Cardiac muscle cell (in vitro differentiated cells and primary cell): ENCODE results near the gene ADCY3. TPM values are rescaled to one million over a fixed set of nuclear protein-coding genes. Genes with fewer than 3 reads are reported as not detected.

Experiments used
- DNase-seq, 2 donors: peaks; one replicate each; pipeline versions ENCODE4 v3.0.0 to v3.0.0-alpha.2; 2010 to 2017; ENCODE audit warnings: low read depth in 1 of 2, low spot score in 1 of 2
- H3K27ac ChIP-seq: fragments of 200-600 bp; sonication (generic); 2 replicates; pipeline ENCODE4 v1.5.1; 2016
- H3K27me3 ChIP-seq: fragments of 200-600 bp; sonication (generic); 2 replicates; pipeline ENCODE4 v1.6.0; 2016; ENCODE audit warnings: control low read depth
- H3K36me3 ChIP-seq: fragments of 200-600 bp; sonication (generic); 2 replicates; pipeline ENCODE4 v1.5.1; 2016; ENCODE audit warnings: control low read depth
- H3K4me1 ChIP-seq: fragments of 200-600 bp; sonication (generic); 2 replicates; pipeline ENCODE4 v1.8.1; 2017; ENCODE audit warnings: low read depth, mild to moderate bottlenecking, mixed run types
- H3K4me3 ChIP-seq: fragments of 200-600 bp; sonication (generic); 2 replicates; pipeline ENCODE4 v1.5.1; 2016; ENCODE audit warnings: mild to moderate bottlenecking
- H3K9me3 ChIP-seq: fragments of 200-600 bp; sonication (generic); 2 replicates; pipeline ENCODE4 v1.5.1; 2017; ENCODE audit warnings: low read depth, mild to moderate bottlenecking, control low read depth
- CTCF ChIP-seq: IDR thresholded peaks from 2 replicates; pipeline ENCODE4 v1.5.1; 2012; ENCODE audit warnings: low read depth, mild to moderate bottlenecking, low read length
- polyA plus RNA-seq: library from polyadenylated mRNA; unstranded; fragments of >200 nt; fragmentation: Nextera tagmentation; extraction: Ambion mirVana; gene quantifications from 2 replicates; pipeline ENCODE4 v1.2.1, GENCODE V29; 2016
- total RNA-seq: library from RNA; depleted of rRNA; stranded (reverse); fragments of >200 nt; gene quantifications from 2 replicates; pipeline ENCODE4 v1.2.3, GENCODE V29; 2016

ADCY3 gene
- total and polyA plus RNA-seq, 2 experiments from 2014 or later, result 2.3 to 9.2 TPM

DNA sequence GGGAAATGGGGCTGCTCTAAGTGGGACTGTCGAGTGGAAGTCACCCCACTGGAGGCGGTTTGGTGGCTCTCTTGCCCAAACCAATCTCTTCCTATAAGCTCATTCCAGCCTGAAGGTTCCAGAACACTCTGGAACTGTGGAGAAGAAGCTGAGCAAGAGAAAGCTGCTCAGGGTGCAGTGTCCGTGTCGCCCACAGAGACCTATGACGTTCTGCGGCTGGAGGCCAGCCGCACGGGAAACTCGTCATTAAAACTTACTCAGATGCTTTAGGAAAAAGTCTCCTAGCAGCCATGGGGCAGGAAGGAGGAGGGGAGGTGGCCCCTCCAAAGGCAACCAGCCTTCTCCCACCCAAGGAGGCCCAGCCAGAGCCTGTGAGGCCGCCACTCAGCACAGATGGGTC is 41.7 kb downstream of the ADCY3 start:
- TF ChIP-seq CTCF, result no peak
- DNase-seq, result no peak

DNA sequence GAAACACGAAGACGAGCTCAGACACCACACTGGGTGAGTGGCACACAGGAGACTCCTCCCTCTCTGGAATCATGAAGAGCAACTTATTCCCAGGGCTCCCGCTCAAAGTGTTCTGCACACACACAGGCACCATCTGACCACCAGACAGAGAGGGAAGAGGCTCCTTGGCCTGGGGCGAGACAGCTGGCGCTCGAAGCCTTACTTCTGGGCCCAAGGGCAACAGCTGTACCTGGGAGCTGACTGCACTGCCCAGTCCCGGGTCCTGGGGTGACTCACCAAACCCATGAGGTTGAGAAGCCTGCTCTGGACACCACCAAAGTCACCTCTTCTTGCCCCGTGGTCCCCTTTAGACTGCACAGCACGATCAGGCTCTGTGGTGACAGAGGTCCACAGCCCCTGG is 42.4 kb downstream of the ADCY3 start:
- no peaks in the 10 kb centered on the region for H3K36me3 ChIP-seq
- H3K27me3 ChIP-seq, result no peaks in the 10 kb centered on the region
- H3K9me3 ChIP-seq, result no peaks in the 10 kb centered on the region
- no peak for DNase-seq
- no peaks in the 10 kb centered on the region for H3K4me1 ChIP-seq
- no peak for TF ChIP-seq CTCF
- no peak overlapping the region for H3K4me3 ChIP-seq
- H3K27ac ChIP-seq, result no peak overlapping the region

More for the DNA sequence above, 41.7 kb downstream of the ADCY3 start:
- H3K27ac ChIP-seq, result no peak overlapping the region
- H3K9me3 ChIP-seq, result no peaks in the 10 kb centered on the region
- no peaks in the 10 kb centered on the region for H3K27me3 ChIP-seq
- no peaks in the 10 kb centered on the region for H3K36me3 ChIP-seq
- H3K4me3 ChIP-seq, result no peak overlapping the region
- H3K4me1 ChIP-seq, result no peaks in the 10 kb centered on the region

DNA sequence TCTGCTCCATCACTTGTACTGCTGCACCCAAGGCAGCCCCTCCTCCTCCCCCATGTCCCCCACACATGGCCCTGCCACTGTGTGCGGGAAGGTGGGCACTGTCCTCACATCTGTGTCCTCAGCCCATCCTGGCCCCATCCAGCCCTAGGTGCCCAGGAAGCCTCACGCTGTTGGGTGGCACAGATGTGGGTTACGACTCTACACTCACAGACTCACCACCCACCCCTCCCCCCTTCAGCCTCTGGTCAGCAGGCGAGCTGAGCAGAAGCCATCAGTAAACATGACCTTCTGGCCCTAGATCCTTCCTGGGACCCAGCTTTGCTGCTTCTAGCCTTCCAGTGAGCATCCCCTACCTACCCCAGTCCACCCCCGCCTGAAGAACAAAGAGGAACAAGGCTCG is 43.0 kb downstream of the ADCY3 start:
- H3K9me3 ChIP-seq, result no peaks in the 10 kb centered on the region
- DNase-seq, result no peak
- H3K27ac ChIP-seq, result no peak overlapping the region
- TF ChIP-seq CTCF, result no peak
- no peaks in the 10 kb centered on the region for H3K27me3 ChIP-seq
- no peaks in the 10 kb centered on the region for H3K36me3 ChIP-seq
- H3K4me3 ChIP-seq, result no peak overlapping the region
- no peaks in the 10 kb centered on the region for H3K4me1 ChIP-seq

- Histone ChIP-seq H3K4me1 (no peaks in the 10 kb centered on the region), H3K9me3 (no peaks in the 10 kb centered on the region), H3K4me3 (no peak overlapping the region), H3K36me3 (no peaks in the 10 kb centered on the region), H3K27ac (no peak overlapping the region), H3K27me3 (no peaks in the 10 kb centered on the region)
- no peak for DNase-seq
- no peak for TF ChIP-seq CTCF
Observed at GRCh38 chr2:24875901-24876300, 44.1 kb downstream of the ADCY3 start.

DNA sequence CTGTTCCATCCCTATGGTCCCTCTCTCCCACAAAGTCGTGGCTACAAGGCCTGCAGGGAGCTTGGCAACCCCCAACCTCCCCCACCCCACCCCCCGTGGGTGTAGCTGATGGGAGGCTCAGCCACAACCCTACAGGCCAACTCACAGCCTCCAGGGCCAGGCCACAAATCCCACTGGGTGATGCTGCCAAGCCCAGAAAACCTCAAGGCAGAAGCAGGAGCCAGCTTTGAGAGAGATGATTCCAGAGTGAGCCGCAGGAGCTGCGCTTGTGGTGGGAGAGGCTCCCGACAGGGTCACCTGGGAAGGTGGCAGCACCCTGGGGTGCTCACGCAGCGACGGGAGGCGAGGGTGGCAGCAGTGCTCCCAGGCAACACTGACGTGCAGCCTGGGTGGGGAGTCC is 44.8 kb downstream of the ADCY3 start:
- Histone ChIP-seq H3K9me3 (no peaks in the 10 kb centered on the region), H3K27ac (no peak overlapping the region), H3K4me3 (no peak overlapping the region), H3K36me3 (no peaks in the 10 kb centered on the region), H3K4me1 (no peaks in the 10 kb centered on the region), H3K27me3 (no peaks in the 10 kb centered on the region)
- peak in 1 of 2 donors; percentile 64 for DNase-seq
- TF ChIP-seq CTCF, result no peak

DNA sequence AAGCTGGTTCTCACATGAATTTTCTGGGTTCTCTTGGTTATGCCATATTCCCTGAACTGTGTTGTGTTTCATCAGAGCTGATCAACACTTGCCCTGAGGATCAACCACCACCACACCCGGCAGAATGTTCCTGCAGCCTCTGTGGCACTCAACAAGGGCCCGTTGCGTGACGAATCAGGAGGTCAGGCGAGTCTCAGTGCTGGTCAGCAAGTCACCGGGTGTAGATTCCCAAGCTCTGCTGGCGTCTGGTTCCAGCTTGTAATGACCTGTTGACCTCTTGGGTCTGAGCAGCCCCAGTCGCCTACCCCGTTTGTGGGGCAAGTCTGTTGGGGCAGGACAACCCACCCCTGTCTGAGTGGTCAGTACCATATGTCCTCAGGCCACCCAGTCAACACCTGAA is 46.0 kb downstream of the ADCY3 start:
- no peaks in the 10 kb centered on the region for H3K9me3 ChIP-seq
- peak in 1 of 2 donors; percentile 12 for DNase-seq
- TF ChIP-seq CTCF, result no peak
- H3K27me3 ChIP-seq, result no peaks in the 10 kb centered on the region
- H3K36me3 ChIP-seq, result no peaks in the 10 kb centered on the region
- H3K27ac ChIP-seq, result no peak overlapping the region
- H3K4me3 ChIP-seq, result no peak overlapping the region
- H3K4me1 ChIP-seq, result no peaks in the 10 kb centered on the region
